Prostate gland (tissue), 2 donors: Measurements from ENCODE around the gene TSTD1. TPM values are rescaled to one million over a fixed set of nuclear protein-coding genes. Genes with fewer than 3 reads are reported as not detected.

Source experiments
- DNase-seq: peaks from one replicate; pipeline ENCODE4 v3.0.0-alpha.2; 2019; ENCODE audit warnings: low spot score
- H3K27ac ChIP-seq, 2 donors: fragments of 200-600 bp; sonication (generic); 2 replicates each; pipeline ENCODE4 v1.5.1; 2017 to 2019
- H3K27me3 ChIP-seq: fragments of 200-600 bp; sonication (generic); replicated peaks from 2 replicates; pipeline ENCODE4 v1.5.1; 2019; ENCODE audit not compliant: insufficient read depth
- H3K36me3 ChIP-seq, 2 donors: fragments of 200-600 bp; sonication (generic); 1 replicate in 1 of 2; 2 replicates in 1 of 2; pipeline versions ENCODE4 v1.5.1 to v1.8.1; 2017 to 2019
- H3K4me1 ChIP-seq: fragments of 200-600 bp; sonication (generic); replicated peaks from 2 replicates; pipeline ENCODE4 v1.5.1; 2019
- H3K4me3 ChIP-seq, 2 donors: fragments of 200-600 bp; sonication (generic); 2 replicates each; pipeline ENCODE4 v1.5.1; 2017 to 2019
- H3K9me3 ChIP-seq: fragments of 200-600 bp; sonication (generic); 2 replicates; pipeline ENCODE4 v1.5.1; 2017
- CTCF ChIP-seq, 4 experiments: fragments of 200-600 bp in 2 of 4; fragments of 450-650 bp in 2 of 4; sonication (generic) in 2 of 4; IDR thresholded peaks; 1 replicate in 3 of 4; 2 replicates in 1 of 4; pipeline ENCODE4 v1.5.1; 2016 to 2019; ENCODE audit warnings: antibody characterized with exemption in 4 of 4, mild to moderate bottlenecking in 2 of 4, moderate library complexity in 2 of 4
- POLR2A ChIP-seq: fragments of 450-650 bp; IDR thresholded peaks from one replicate; pipeline ENCODE4 v1.6.1; 2016; ENCODE audit warnings: antibody characterized with exemption, mild to moderate bottlenecking
- POLR2AphosphoS5 ChIP-seq: sonication (generic); formaldehyde crosslinking; IDR thresholded peaks from one replicate; pipeline ENCODE4 v1.6.1; 2017; ENCODE audit warnings: antibody characterized with exemption
- WGBS: methylation state at CpG from one replicate; pipeline ENCODE4 v1.1.5; 2018; 5-methylcytosine and 5-hydroxymethylcytosine counted together
- intact Hi-C: fragments of 100-400 bp; cut with DNase I; formaldehyde crosslinking; loops from one replicate; pipeline ENCODE4 v1.14.2; 2022
- total RNA-seq, 2 donors: library from RNA; depleted of rRNA; stranded (reverse); fragments of >200 nt; gene quantifications; one replicate each; pipeline ENCODE4 v1.1.0, GENCODE V29; 2016

TSTD1 gene
- total RNA-seq, 2 donors from 2014 or later: 137 to 648 TPM

- DNase-seq: no peak
- no peak overlapping the region for H3K27ac ChIP-seq
- TF ChIP-seq POLR2A: no peak
- no peak for TF ChIP-seq POLR2AphosphoS5
- TF ChIP-seq CTCF (IDR thresholded peaks at IDR 0.05): no peak
- 90% methylated on average over 5 of the region's 5 CpGs for WGBS
- H3K36me3 ChIP-seq: no peaks in the 10 kb centered on the region
- H3K4me1 ChIP-seq: peaks cover 6% of the 10 kb centered on the region
- H3K27me3 ChIP-seq: no peaks in the 10 kb centered on the region
- H3K4me3 ChIP-seq: no peak overlapping the region
- intact Hi-C loops: no loop called here
- no peaks in the 10 kb centered on the region for H3K9me3 ChIP-seq
These were observed 42.0 kb upstream of the TSTD1 start for GRCh38 chr1:161080441-161081405.

DNA sequence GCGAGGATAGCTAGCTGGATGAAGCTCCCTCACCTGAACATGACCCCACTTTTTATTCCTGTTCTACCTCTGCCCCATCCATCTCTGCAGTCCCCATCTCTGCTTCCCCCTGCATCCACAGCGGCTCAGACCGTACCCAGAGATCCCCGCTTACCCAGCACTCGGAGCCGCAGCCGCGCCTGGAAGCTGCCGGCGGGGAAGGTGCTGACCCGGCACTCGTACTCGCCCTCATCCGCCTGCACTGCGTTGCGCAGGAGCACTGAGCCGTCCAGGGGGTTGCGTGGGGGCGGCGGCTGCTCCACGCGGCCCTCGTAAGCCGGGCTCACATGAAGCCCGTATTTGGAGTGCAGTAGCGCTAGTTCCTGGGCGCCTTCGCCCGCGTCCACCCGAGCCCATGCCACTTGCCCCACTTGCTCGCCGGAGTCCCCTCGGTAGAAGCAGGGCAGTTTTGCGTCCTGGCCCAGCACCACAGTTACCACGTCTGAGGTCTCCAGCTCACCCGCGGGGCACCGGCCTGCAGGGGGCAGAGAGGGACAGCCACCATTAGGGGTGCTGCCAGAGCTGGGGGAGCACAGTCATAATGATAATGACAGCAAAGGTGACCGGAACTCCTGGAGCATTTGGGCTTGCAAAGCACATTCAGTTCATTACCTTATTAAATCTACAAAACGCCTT is 40.8 kb upstream of the TSTD1 start:
- intact Hi-C loops: no loop called here
- WGBS: 73% methylated on average over 41 of the region's 41 CpGs
- no peak for DNase-seq
- TF ChIP-seq CTCF (IDR thresholded peaks at IDR 0.05) (no peak), POLR2A (no peak), POLR2AphosphoS5 (no peak)
- no peak overlapping the region for H3K27ac ChIP-seq
- no peak overlapping the region for H3K4me3 ChIP-seq
- H3K36me3 ChIP-seq: no peaks in the 10 kb centered on the region
- H3K27me3 ChIP-seq: no peaks in the 10 kb centered on the region
- H3K9me3 ChIP-seq: no peaks in the 10 kb centered on the region
- H3K4me1 ChIP-seq: peaks cover 6% of the 10 kb centered on the region

GRCh38 chr1:161077426-161077825 is 38.7 kb upstream of the TSTD1 start:
- intact Hi-C loops: no loop called here
- no peak overlapping the region for H3K4me3 ChIP-seq
- no peak for TF ChIP-seq POLR2AphosphoS5
- TF ChIP-seq CTCF (IDR thresholded peaks at IDR 0.05): no peak
- no peak for TF ChIP-seq POLR2A
- H3K36me3 ChIP-seq: no peaks in the 10 kb centered on the region
- no peaks in the 10 kb centered on the region for H3K27me3 ChIP-seq
- DNase-seq: no peak
- no peaks in the 10 kb centered on the region for H3K9me3 ChIP-seq
- no peak overlapping the region for H3K27ac ChIP-seq
- no peaks in the 10 kb centered on the region for H3K4me1 ChIP-seq
- 85% methylated on average over 9 of the region's 9 CpGs for WGBS

- no peak for DNase-seq
- intact Hi-C loops: no loop called here
These were observed 37.6 kb upstream of the TSTD1 start for GRCh38 chr1:161076410-161076809.

More at GRCh38 chr1:161076410-161076809, 37.6 kb upstream of the TSTD1 start:
- no peak overlapping the region for H3K27ac ChIP-seq
- H3K4me3 ChIP-seq: no peak overlapping the region
- H3K27me3 ChIP-seq: no peaks in the 10 kb centered on the region
- no peaks in the 10 kb centered on the region for H3K4me1 ChIP-seq
- no peaks in the 10 kb centered on the region for H3K36me3 ChIP-seq
- H3K9me3 ChIP-seq: no peaks in the 10 kb centered on the region
- no peak for TF ChIP-seq POLR2A
- no peak for TF ChIP-seq CTCF (IDR thresholded peaks at IDR 0.05)
- no peak for TF ChIP-seq POLR2AphosphoS5
